ENCODE data around the gene LRRC72.
"Not testable (repeated sequence)": the region's sequence is repeated elsewhere in the genome, so short reads cannot be mapped to it uniquely, and the experiment has no call there.

Gene LRRC72

DNA sequence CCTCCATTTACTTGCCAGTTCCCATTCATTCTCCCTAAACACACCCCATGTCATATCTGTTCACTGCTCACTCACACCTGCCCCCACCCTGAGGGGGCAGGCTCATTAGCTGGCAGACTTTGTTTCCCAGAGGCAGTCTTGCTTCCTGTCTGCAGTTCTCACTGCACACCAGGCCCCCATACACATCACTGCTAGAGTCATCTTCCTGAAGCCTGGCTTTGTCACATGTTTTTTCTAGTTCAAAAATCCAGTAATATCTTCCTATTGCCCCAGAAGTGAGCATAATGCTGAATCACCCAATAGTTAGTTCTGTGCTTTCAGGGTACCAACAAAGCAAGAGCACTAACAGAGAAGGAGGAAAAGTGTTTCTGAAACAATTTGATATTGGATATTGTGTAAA is 1.9 kb downstream of the LRRC72 start:
- DNase-seq: no peak

DNA sequence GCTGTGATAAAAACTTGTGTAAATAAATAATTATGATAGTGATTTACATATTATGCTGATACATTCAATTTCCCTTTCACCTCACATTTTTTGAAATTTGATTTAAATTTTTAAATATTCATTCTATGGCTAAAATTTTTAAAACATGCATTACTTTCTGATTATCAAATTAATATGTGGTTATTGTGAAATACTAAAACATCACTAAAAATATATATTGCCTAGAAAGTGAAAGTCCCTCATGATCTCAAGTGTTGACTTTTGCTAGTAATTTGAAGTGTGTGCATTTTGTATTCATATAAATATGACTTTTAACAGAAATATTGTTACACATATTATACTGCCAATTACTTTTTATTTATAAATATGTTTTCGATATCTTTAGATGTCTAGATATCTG is 3.1 kb downstream of the LRRC72 start:
- DNase-seq: no peak

DNA sequence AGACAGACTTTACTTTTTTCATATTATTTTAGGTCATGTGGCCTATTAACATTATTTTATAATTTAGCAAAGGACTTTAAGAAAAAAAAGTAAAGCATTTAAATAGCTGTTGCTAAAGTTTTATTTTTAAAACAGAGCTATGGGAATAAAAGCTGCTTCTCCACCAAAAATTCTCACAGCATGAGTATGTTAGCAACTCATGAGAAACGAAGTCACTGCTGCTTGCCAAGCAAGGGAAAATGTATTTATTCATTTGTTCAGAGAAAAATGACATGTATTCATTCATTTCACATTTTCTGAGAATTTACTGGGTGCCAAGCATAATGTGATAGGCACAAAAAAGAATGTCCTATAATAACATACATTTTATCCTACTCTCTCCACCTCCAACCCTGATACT is 5.1 kb downstream of the LRRC72 start:
- DNase-seq: no peak

DNA sequence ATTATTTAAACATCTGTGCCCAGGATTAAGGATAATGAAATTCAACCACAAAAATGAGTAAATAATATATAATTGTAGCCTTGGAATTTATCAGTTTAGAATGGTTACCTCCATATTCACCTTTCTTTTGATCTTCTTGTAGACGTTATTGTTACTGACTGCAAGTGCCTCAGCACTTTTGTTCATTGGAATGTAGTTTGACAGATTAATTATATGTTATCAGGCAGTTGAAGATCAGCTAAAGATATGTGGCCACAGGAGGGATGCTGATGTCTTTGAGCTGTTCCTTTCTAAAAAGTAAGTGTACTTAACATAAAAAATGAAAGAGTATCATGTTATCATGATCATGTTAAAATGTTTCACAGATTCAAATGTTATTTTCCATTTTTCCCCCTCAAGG is 5.6 kb downstream of the LRRC72 start:
- DNase-seq: no peak

DNA sequence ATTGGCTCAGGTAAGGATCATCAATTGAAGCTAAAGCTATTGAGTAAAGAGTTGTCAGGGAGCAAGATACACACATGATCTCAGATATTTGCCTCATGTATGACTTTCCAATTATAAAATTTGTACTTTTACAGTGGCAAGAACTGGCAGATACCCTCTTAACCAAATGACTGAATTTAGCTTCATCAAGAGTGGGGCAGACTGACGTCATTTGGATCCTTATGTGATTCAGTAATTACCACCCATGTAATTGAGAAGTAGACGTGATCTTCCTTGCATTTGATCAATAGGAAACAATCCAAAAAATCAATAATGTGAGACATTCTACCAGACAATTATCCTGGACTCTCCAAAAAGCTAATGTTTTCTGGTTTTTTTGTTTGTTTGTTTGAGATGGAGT is 8.9 kb downstream of the LRRC72 start:
- no peak for DNase-seq

DNA sequence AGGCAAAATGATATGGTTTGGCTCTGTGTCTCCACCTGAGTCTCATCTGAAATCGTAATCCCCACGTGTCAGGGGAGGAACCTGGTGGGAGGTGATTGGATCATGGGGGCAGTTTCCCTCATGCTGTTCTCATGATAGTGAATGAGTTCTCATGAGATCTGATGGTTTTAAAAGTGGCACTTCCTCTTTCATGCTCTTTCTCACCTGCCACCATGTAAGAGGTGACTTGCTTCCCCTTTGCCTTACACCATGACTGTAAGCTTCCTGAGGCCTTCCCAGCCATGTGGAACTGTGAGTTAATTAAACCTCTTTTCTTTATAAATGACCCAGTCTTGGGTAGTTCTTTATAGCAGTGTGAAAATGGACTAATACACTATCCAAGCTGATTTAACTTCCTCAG is 13.9 kb downstream of the LRRC72 start:
- not testable (repeated sequence) for DNase-seq

DNA sequence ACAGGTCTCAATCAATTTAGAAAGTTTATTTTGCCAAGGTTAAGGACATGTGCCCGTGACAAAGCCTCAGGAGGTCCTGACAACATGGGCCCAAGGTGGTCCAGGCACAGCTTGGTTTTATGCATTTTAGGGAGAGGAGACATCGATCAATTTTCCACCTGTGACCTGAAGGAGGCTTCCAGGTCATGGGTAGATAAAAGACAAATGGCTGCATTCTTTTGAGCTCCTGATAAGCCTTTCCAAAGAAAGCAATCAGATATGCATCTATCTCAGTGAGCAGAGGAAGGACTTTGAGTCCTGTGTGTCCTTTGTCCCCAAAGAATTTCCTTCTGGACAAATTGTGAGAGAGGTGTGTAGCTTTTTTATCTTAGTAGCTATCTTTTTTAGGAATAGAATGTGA is 15.8 kb downstream of the LRRC72 start:
- no peak for DNase-seq

DNA sequence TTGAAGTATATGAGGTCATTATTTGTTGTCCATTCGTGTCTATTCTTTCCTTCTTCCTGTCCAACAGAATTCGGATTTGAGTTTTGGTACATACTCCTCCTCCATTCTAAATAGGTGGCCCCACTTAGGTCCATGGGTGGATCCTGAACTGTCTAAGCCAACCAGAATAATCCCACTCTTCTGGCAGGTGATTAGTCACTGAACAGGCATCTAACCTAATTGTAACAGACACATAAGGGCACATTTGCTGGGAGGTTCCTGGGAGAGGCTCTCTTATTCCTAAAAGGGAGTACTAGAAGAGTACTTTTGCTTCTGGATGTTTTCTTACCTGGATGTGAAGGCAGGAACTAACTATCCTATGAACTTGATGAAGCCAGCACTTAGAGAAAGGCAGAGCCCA is 16.8 kb downstream of the LRRC72 start:
- no peak for DNase-seq

DNA sequence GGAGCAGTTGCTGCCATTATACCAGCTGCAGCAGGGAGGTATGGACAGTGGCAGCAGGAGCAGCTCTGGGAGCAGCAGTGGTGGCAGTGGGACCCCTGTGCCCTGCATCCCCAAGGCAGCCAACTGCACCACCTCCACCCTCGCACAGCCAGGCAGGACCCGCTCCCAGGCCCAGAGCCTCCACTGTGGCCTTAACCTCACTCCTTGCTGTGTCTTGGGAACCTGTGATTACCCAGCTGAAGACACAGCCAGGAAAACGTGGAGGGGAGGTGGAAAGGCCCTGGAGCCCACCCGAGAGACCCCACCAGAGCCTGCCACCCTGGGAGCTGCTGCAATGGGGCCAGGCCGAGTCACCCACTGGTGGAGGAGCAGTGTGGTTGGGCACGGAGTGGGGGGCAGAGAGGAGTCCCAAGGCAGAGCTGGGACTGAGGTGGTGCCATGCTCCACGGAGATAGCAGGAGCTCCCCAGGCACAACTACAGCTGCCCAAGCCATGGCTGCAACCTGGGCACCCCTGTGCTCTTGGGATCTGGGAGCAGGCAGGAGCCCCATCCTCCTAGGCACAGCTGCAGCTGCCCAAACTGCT is 20.4 kb downstream of the LRRC72 start:
- no peak for DNase-seq

DNA sequence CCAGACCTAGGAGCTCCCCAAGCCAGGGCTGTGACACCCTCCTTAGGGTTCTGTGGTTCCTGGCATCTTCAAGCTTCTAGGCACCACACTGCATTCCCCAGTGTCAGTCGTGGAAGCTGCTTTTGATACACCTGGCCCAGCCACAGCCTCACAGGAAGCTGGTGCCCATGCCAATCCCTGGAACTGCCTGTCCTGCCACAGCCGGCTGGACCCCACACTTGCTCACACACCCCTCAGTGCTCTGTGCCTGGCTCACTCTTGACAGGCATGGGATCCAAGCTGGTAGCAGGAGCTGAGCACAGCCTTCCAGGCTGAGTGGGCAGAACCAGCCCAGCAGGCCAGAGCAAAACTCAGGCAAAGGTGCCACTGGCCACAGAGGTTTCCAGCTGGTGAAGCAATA is 21.8 kb downstream of the LRRC72 start:
- no peak for DNase-seq

DNA sequence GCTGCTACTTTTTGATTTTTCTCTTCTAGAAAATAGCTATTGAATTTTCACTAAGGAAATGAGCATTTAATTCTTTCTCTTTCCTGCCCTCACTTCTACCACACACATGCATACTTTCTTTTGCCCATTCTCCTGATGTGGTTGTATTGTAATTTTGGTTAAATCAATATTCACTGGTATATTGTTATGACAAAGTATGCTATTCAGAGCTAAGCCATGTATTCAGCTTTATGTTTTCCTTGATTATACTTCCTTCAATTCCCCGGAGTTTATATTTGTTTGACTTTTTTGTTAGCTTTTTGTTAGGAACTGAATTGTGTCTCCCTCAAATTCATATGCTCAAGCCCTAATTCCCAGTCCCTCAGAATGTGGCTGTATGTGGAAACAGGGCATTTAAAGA is 24.0 kb downstream of the LRRC72 start:
- no peak for DNase-seq

DNA sequence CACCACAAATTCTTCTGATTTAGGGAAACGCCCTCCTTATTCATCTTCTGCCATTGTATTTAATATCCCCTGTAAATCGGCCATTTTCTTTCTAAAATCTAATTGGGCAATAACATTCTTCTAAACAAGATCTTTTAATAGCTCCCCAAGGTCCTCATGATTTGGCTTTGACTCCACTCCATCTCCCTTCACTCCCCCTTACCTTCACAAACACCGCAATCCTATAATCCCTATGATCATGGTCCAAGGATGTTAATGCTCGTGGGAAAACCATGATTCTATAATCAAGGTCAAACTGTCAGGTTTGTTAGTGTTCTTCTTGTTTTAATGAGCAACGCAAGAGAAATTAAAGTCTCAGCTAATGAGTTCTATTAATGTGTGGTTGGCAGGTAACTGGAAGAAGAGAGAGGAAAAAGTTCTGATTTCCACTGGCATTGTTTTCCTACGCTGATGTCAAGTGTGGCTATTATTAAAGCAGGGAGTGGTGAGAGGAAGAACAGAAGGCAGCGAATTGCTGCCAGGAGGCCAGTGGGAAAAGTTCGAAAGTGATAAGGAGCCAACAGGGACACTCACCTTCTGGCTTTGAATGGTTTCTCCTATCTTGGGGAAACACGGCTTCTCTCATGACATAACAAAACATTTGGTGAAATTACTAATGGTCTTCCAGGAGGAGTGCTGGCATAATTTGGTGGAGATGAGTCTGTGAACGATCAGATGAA is 28.1 kb downstream of the LRRC72 start:
- DNase-seq: no peak

DNA sequence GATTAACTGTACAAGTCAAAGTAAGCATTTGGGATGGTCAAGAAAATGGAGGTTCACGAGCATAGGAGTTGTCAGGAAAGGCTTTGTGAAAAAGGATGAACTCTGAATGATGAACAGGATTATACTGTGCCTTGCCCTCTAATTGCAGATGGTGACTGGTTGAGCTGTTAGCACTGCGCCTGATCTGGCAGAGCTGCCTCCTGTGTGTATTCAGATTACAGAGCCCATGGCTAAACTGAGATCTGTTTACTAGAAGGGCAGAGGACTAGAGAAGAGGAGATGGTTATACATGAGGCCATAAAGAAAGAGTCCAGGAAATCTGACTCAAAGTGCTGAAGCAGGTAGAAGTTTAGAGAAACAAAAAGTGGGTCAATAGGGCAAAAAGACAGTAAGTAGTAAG is 29.7 kb downstream of the LRRC72 start:
- DNase-seq: no peak

DNA sequence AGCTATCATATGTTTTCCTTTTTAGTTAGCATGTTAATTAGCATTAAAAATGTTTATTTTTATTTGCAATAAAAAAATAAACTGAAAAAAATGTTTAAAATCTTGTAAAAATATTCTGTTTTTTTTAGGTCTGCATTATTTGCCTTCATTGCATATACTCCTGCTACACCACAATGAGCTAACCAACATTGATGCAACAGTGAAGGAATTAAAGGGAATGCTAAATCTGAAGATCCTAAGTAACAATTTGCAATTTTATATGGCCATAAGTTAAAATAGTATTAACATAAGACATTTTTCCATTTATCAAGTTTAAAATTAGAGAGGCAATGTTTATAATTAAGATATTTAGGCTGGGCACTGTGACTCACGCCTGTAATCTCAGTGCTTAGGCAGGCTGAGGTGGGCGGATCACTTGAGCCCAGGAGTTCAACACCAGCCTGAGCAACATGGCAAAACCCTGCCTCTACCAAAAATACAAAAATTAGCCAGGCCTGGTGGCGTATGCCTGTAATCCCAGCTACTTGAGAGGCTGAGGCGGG is 32.2 kb downstream of the LRRC72 start:
- no peak for DNase-seq

DNA sequence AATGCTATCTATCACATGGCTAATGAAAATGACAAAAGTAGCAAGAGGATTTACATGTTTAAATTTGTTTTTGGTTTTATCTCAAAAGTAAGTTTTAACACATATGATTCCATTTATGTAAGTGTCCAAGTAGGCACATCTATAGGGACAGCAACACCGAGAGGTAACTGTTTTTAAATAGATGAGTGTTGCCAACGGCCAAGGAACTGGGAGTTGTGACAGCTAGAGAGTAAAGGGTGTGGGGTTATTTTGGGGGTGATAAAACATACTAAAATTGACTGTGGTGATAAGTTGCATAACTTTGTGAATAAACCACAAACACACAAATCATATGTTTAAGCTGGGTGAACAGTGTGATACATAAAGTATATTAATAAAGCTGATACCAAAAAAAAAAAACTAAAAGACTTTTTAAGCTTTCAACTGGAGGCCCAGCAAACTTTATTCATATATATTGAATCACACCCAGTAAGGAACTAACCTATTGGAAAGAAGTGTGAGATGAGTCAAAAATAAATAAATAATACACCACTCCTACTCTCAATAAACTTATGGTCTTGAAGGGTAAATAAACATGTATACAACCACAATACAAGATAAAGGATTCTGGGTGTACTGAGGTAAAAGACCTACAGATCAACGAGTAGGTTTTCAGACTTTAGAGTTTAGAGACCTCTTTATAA is 33.0 kb downstream of the LRRC72 start:
- DNase-seq: no peak

DNA sequence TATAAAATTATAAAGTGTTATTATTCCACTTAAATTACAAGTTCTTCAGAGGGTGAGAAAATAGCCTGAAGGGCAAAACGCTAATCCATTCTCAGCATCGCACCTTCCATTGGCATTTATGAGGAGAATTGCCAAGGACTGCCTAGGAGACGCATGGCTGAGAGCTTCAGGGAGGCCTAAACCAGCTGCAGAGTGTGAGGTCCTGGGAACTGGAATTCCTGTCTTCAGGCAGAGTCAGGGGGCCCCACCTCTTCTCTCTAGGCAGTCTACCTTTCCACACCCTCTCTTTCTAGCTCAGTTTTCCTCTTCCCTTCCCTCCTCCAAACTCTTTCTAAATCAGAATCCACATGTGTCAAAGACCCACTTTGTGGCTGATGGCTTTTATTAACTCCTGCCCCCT is 35.3 kb downstream of the LRRC72 start:
- no peak for DNase-seq

DNA sequence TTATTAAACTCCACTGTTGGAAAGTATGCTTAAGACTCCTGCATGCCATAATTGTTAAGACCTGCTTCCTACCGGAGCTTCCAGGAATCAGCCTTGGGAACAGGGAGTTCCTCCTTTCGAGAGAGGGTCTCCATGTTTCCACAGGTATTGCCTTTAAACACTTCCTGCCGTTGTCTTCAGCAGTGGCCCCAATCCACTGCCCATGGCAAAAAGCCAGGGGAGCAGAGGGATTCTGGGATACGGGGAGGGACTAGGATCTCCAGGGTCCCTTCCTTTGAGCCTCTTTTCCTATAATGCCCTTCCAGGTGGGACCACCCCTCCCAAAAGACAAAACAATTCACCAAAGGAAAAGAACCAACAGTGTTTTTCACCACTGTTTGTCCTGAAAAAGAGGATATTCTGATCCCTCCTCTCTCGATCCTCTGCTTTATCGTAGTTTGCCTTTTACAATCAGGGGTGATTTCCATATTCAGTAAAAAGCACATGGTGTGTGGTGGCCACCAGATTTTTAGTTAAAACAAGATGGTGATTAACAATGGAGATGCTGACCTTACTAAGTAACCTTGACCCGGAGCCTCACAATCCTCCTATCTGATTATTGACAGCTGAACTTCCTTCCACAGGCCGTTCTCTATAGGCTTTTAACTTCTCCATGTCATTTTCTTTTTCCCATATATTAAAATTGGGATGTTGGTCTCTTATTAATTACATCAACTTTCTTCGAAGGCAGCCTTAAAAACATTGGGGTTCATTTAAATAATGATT is 36.0 kb downstream of the LRRC72 start:
- no peak for DNase-seq

DNA sequence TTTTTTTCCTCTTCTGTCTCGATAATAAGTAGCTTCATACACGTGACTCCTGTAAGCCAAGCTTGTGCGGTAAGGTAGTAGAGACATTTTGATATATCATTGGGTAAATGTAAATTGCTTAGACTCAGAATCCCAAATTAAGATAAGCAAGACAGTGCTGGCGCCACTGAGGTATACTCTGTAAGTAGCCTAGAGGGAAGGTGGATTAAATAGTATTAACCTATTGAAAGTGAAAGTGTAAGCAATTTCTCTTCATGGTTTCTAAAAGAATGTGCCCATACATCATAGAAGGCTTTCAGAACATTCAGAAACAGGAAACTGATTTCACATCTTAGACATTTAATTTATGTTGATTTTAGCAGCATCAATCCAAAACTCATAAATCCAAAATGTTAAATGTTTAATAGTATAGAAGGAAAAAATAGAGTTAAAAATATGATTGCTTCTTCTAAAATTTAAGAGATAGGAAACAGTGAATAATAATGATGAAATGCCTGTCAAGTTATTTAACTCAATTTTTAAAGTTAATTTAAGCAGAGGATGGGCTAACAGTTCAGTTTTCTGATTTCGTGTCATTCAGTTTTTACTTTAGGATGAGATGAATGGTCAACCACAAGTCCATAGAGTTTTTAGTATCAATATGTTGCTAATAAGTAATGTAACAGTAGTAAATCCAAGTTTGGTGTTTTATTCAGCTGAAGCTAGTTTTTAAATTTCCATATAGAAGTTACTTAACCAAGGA is 36.8 kb downstream of the LRRC72 start:
- DNase-seq: no peak

DNA sequence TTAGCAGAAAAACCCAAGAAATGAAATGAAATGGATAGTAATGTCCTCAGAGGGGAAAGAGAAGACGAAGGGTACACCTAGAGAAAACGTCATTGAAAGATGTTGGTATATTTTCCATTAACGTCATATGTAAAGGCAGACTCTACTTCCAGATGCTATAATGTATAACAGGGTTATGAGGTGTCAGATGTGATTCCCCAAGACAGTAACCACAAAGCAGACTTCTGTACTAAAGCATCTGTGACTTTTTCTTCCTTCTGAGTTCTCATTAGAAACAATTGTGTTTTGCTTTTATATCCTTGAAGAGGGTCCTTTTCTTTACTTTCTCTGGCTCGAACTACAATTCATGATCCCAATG is 37.4 kb downstream of the LRRC72 start:
- DNase-seq: no peak

DNA sequence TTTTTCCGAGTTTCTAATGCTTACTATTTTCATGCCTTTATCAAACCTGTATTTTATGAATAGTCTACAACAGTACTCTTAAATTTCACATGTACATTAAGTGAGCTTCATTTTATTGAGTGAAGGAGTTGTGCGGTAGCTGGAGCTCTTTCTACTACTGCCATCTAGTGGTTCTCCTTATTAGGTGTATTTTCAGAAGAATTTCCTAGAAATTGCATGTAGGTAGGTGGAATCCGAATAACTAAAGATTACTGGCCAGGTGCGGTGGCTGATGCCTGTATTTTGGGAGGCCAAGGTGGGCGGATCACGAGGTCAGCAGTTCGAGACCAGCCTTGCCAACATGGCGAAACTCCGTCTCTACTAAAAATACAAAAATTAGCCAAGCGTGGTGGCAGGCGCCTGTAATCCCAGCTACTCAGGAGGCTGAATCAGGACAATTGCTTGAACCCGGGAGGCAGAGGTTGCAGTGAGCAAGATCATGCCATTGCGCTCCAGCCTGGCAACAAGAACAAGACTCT is 38.3 kb downstream of the LRRC72 start:
- peak in 2 of 51 donors; percentile 10 to 29 for DNase-seq

DNA sequence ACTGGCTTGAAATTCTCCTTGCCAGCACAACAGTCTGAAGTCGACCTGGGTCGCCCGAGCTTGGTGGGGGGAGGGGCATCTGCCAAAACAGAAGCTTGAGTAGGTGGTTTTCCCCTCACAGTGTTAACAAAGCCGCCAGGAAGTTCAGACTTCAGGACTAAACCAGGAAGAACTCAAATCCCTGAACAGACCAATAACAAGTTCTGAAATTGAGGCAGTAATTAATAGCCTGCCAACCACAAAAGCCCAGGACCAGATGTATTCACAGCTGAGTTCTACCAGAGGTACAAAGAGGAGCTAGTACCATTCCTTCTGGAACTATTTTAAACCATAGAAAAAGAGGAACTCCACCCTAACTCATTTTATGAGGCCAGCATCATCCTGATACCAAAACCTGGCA is 45.3 kb downstream of the LRRC72 start:
- no peak for DNase-seq
